GM19043 (cell line): ENCODE results near the gene GRAPL.
"Not testable (repeated sequence)": the region's sequence is repeated elsewhere in the genome, so short reads cannot be mapped to it uniquely, and the experiment has no call there.

Source experiments
- ATAC-seq: cut with Tn5 transposase; IDR thresholded peaks from one replicate; pipeline ENCODE4 v1.9.1; 2021; ENCODE audit warnings: low read depth; ENCODE audit not compliant: unreplicated experiment

GRAPL gene

DNA sequence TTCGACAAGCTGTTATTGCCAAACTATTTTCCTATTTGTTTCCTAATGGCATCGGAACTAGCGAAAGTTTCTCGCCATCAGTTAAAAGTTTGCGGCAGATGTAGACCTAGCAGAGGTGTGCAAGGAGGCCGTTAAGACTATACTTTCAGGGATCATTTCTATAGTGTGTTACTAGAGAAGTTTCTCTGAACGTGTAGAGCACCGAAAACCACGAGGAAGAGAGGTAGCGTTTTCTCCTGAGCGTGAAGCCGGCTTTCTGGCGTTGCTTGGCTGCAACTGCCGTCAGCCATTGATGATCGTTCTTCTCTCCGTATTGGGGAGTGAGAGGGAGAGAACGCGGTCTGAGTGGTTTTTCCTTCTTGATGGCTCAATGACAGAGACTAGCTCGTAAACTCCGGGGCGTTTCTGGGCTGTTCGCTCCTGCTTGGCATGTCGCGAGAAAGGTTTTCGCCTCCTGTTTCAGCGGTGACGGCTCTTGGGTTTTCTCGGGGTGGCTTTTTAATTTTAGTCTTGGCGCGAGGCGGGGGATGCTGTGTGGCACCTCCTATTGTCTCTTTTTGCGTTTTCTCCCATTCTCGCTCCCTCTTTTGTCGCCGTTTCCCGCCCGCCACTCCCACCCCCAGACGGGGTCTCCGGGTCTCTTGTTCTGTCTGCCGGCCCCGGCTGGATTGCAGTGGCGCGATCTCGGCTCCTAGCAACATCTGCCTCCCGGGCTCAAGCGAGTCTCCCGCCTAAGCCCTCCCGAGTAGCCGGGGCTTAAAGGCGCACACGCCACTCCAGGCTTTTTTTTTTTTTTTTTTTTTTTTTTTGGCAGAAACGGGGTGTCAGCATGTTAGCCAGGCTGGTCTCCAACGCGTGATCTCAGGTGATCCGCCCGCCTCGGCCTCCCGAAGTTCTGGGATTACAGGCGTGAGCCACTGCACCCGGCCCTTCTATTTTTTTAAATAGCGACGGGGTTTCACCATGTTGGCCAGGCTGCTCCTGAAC, 60.8 kb downstream of the GRAPL start:
- not testable (repeated sequence) for ATAC-seq

GRCh38 chr17:19188870-19189708, 61.7 kb downstream of the GRAPL start:
- not testable (repeated sequence) for ATAC-seq

DNA sequence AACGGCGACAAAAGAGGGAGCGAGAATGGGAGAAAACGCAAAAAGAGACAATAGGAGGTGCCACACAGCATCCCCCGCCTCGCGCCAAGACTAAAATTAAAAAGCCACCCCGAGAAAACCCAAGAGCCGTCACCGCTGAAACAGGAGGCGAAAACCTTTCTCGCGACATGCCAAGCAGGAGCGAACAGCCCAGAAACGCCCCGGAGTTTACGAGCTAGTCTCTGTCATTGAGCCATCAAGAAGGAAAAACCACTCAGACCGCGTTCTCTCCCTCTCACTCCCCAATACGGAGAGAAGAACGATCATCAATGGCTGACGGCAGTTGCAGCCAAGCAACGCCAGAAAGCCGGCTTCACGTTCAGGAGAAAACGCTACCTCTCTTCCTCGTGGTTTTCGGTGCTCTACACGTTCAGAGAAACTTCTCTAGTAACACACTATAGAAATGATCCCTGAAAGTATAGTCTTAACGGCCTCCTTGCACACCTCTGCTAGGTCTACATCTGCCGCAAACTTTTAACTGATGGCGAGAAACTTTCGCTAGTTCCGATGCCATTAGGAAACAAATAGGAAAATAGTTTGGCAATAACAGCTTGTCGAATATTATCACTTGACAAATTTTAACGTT, 62.5 kb downstream of the GRAPL start:
- not testable (repeated sequence) for ATAC-seq

GRCh38 chr17:19196382-19197204, 69.2 kb downstream of the GRAPL start:
- peak; percentile 66 for ATAC-seq

- ATAC-seq, result peak; percentile 79
Observed at GRCh38 chr17:19202448-19202847, 75.1 kb downstream of the GRAPL start.

- not testable (repeated sequence) for ATAC-seq
Observed at GRCh38 chr17:19203429-19203828, 76.0 kb downstream of the GRAPL start.
